Ishikawa (cell line): ENCODE results near the gene BMERB1.

Source experiments
- RAD21 ChIP-seq: IDR thresholded peaks from 2 replicates; pipeline ENCODE4 v1.6.1; 2012; ENCODE audit warnings: low read depth
- TAF1 ChIP-seq: IDR thresholded peaks from 2 replicates; pipeline ENCODE4 v1.6.1; 2012; ENCODE audit warnings: low read depth, mild to moderate bottlenecking

GRCh38 chr16:15526731-15527130 lies 92.3 kb downstream of the BMERB1 start:
- no peak for TF ChIP-seq RAD21
- no peak for TF ChIP-seq TAF1
